GM20000 (cell line): ENCODE results near the gene KIAA1671.

Experiments used
- DNase-seq: peaks from one replicate; pipeline ENCODE4 v3.0.0; 2012; ENCODE audit warnings: low spot score
- CTCF ChIP-seq: IDR thresholded peaks from 2 replicates; pipeline ENCODE4 v1.5.1; 2012; ENCODE audit warnings: mild to moderate bottlenecking, control low read depth; ENCODE audit errors: extremely low read depth, missing control alignments

KIAA1671 gene

GRCh38 chr22:25014896-25015755, 62.6 kb downstream of the KIAA1671 start:
- no peak for TF ChIP-seq CTCF
- DNase-seq, result no peak

- DNase-seq, result no peak
- no peak for TF ChIP-seq CTCF
Measured at GRCh38 chr22:25016311-25016710, 63.8 kb downstream of the KIAA1671 start.

- no peak for TF ChIP-seq CTCF
- DNase-seq, result no peak
Measured at GRCh38 chr22:25018009-25018408, 65.5 kb downstream of the KIAA1671 start.

- DNase-seq, result no peak
- no peak for TF ChIP-seq CTCF
Measured at GRCh38 chr22:25019427-25020184, 67.1 kb downstream of the KIAA1671 start.

GRCh38 chr22:25021409-25021808, 68.9 kb downstream of the KIAA1671 start:
- DNase-seq, result no peak
- no peak for TF ChIP-seq CTCF

- DNase-seq, result no peak
Measured at GRCh38 chr22:25021976-25022711, 69.6 kb downstream of the KIAA1671 start.

More at GRCh38 chr22:25021976-25022711, 69.6 kb downstream of the KIAA1671 start:
- TF ChIP-seq CTCF, result no peak
